OCI-LY7 (cell line): Measurements from ENCODE around the gene LRRC23. TPM values are rescaled to one million over a fixed set of nuclear protein-coding genes. Genes with fewer than 3 reads are reported as not detected.
A peak's percentile ranks its signal among the peaks of the same experiment; 100 is the strongest.

ENCODE experiments used
- BruUV-seq: library from RNA; stranded (reverse); fragments of 400-500 nt; replicated peaks from 2 replicates; lab custom pipeline; 2021; lab: Mats Ljungman, UMichigan
- CTCF ChIA-PET: fragments of 300-600 bp; sonication (Branson Sonifier 250); formaldehyde crosslinking; loops from one replicate; lab custom pipeline; 2022; ENCODE audit warnings: antibody characterized with exemption; ENCODE audit not compliant: unreplicated experiment; lab: Charles Lee
- POLR2A ChIA-PET: fragments of 300-600 bp; sonication (Branson Sonifier 250); formaldehyde crosslinking; loops from one replicate; lab custom pipeline; 2022; ENCODE audit warnings: antibody characterized with exemption; lab: Charles Lee
- DNase-seq: peaks from one replicate; pipeline ENCODE4 v3.0.0-alpha.2; 2015; ENCODE audit warnings: low spot score
- H2AFZ ChIP-seq: fragments of 200-600 bp; sonication (generic), shearing (Covaris generic); 2 replicates; pipeline ENCODE4 v1.6.1; 2014; ENCODE audit warnings: mild to moderate bottlenecking, antibody characterized with exemption, low read length, moderate library complexity
- H3K27ac ChIP-seq: fragments of 200-600 bp; sonication (generic); 2 replicates; pipeline ENCODE4 v1.5.1; 2014; ENCODE audit warnings: mixed run types, low read depth, mild to moderate bottlenecking, moderate library complexity, low read length, inconsistent platforms; ENCODE audit not compliant: poor library complexity, severe bottlenecking
- H3K36me3 ChIP-seq: fragments of 200-600 bp; sonication (generic); 2 replicates; pipeline ENCODE4 v1.6.1; 2014; ENCODE audit warnings: mild to moderate bottlenecking, antibody characterized with exemption, low read length, moderate library complexity, mixed read lengths; ENCODE audit not compliant: insufficient read depth
- H3K4me1 ChIP-seq: fragments of 200-600 bp; sonication (generic); 2 replicates; pipeline ENCODE4 v1.5.1; 2014; ENCODE audit warnings: mild to moderate bottlenecking, low read length; ENCODE audit not compliant: insufficient read depth, poor library complexity, severe bottlenecking
- H3K4me2 ChIP-seq: fragments of 200-600 bp; sonication (generic); 2 replicates; pipeline ENCODE4 v1.6.1; 2014; ENCODE audit warnings: mild to moderate bottlenecking, low read length
- H3K4me3 ChIP-seq: fragments of 200-600 bp; sonication (generic); 2 replicates; pipeline ENCODE4 v1.5.1; 2014; ENCODE audit warnings: mild to moderate bottlenecking, low read depth, low read length; ENCODE audit not compliant: poor library complexity, severe bottlenecking
- H3K79me2 ChIP-seq: fragments of 200-600 bp; sonication (generic); 2 replicates; pipeline ENCODE4 v1.6.1; 2016; ENCODE audit warnings: low read depth, mild to moderate bottlenecking, low read length, moderate library complexity, mixed read lengths; ENCODE audit not compliant: insufficient read depth
- H3K9me2 ChIP-seq: fragments of 200-600 bp; sonication (generic); 2 replicates; pipeline ENCODE4 v1.6.1; 2016; ENCODE audit warnings: mild to moderate bottlenecking, low read length, mixed read lengths; ENCODE audit not compliant: insufficient read depth
- H3K9me3 ChIP-seq: fragments of 200-600 bp; sonication (generic); 2 replicates; pipeline ENCODE4 v1.6.1; 2014; ENCODE audit warnings: mild to moderate bottlenecking, mixed run types, low read length, mixed read lengths
- H4K20me1 ChIP-seq: fragments of 200-600 bp; sonication (generic); 2 replicates; pipeline ENCODE4 v1.6.1; 2014; ENCODE audit warnings: mild to moderate bottlenecking, antibody characterized with exemption, low read length, moderate library complexity, mixed read lengths; ENCODE audit not compliant: insufficient read depth
- EZH2phosphoT487 ChIP-seq: fragments of 200-600 bp; sonication (generic); IDR thresholded peaks from 2 replicates; pipeline ENCODE4 v1.6.1; 2018; ENCODE audit warnings: low read depth, borderline replicate concordance, mild to moderate bottlenecking, mixed run types, antibody characterized with exemption, low read length, moderate library complexity, mixed read lengths
- intact Hi-C: fragments of 100-400 bp; cut with micrococcal nuclease; formaldehyde crosslinking; loops from one replicate; pipeline ENCODE4 v1.10.0; 2022; ENCODE audit not compliant: unreplicated experiment
- total RNA-seq, 2 experiments: library from RNA; depleted of rRNA in 1 of 2; stranded (reverse); fragments of >200 nt in 1 of 2; shearing (Covaris generic) in 1 of 2; gene quantifications; 2 replicates each; pipeline ENCODE4 v1.2.3, GENCODE V29; 2014 to 2022
- TF ChIP-seq, protein P1 (sequence below): fragments of 200-600 bp; sonication (generic); conservative IDR thresholded peaks from 2 replicates; pipeline ENCODE4 v1.5.1; 2014; ENCODE audit warnings: mild to moderate bottlenecking, antibody characterized with exemption, low read length, moderate library complexity, mixed read lengths

Gene LRRC23
- total RNA-seq, 2 experiments from 2014 or later = 17.7 to 19.8 TPM

DNA sequence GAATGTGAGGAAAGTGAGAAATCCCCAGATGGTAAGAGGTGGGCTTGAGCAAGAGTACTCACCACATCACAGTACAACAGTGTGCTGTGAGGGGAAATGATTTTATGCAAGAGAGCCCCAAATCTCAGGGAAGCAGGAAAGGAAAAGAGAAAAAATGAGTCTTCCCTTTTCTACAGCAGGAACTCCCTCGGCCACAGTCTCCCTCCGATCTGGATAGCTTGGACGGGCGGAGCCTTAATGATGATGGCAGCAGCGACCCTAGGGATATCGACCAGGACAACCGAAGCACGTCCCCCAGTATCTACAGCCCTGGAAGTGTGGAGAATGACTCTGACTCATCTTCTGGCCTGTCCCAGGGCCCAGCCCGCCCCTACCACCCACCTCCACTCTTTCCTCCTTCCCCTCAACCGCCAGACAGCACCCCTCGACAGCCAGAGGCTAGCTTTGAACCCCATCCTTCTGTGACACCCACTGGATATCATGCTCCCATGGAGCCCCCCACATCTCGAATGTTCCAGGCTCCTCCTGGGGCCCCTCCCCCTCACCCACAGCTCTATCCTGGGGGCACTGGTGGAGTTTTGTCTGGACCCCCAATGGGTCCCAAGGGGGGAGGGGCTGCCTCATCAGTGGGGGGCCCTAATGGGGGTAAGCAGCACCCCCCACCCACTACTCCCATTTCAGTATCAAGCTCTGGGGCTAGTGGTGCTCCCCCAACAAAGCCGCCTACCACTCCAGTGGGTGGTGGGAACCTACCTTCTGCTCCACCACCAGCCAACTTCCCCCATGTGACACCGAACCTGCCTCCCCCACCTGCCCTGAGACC, 31.0 kb downstream of the LRRC23 start:
- peaks cover 7% of the 10 kb centered on the region; the same call in 1 of the 2 replicates for H3K36me3 ChIP-seq
- peak overlapping the region; percentile 86 for H3K4me2 ChIP-seq
- BruUV-seq = no TSS peak
- H3K9me2 ChIP-seq = no peaks in the 10 kb centered on the region
- ChIA-PET POLR2A (interaction anchor here (0.6 to 1.5 kb wide), 4 partner anchors 8 to 48 kb away, joined by 3 to 4 read pairs (median 3); partner anchors contain the start of genes C12orf57, LRRC23 and RNU7-1), CTCF (no interaction called here)
- no peak for DNase-seq
- H3K4me3 ChIP-seq = peak overlapping the region; percentile 81
- TF ChIP-seq EZH2phosphoT487 = no peak
- TF ChIP-seq, protein P1, sequence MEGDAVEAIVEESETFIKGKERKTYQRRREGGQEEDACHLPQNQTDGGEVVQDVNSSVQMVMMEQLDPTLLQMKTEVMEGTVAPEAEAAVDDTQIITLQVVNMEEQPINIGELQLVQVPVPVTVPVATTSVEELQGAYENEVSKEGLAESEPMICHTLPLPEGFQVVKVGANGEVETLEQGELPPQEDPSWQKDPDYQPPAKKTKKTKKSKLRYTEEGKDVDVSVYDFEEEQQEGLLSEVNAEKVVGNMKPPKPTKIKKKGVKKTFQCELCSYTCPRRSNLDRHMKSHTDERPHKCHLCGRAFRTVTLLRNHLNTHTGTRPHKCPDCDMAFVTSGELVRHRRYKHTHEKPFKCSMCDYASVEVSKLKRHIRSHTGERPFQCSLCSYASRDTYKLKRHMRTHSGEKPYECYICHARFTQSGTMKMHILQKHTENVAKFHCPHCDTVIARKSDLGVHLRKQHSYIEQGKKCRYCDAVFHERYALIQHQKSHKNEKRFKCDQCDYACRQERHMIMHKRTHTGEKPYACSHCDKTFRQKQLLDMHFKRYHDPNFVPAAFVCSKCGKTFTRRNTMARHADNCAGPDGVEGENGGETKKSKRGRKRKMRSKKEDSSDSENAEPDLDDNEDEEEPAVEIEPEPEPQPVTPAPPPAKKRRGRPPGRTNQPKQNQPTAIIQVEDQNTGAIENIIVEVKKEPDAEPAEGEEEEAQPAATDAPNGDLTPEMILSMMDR = no peak
- peaks cover 20% of the 10 kb centered on the region for H3K4me1 ChIP-seq
- no peak overlapping the region for H2AFZ ChIP-seq
- peaks cover 5% of the 10 kb centered on the region; the same call in 1 of the 2 replicates for H3K79me2 ChIP-seq
- no peaks in the 10 kb centered on the region for H4K20me1 ChIP-seq
- H3K9me3 ChIP-seq = no peaks in the 10 kb centered on the region
- intact Hi-C loops = loop anchor here (2.0 to 5.0 kb wide), 3 partner anchors 37 to 63 kb away; partner anchors contain the start of genes EMG1, PHB2 and SPSB2
- no peak overlapping the region for H3K27ac ChIP-seq

- TF ChIP-seq EZH2phosphoT487 = no peak
- TF ChIP-seq, protein P1 = no peak
- peaks cover 7% of the 10 kb centered on the region; the same call in 1 of the 2 replicates for H3K36me3 ChIP-seq
- H2AFZ ChIP-seq = no peak overlapping the region
- no peaks in the 10 kb centered on the region for H4K20me1 ChIP-seq
- H3K27ac ChIP-seq = peak overlapping the region; percentile 87
- peak overlapping the region; percentile 81 for H3K4me3 ChIP-seq
- intact Hi-C loops = loop anchor here (2.0 to 5.0 kb wide), 3 partner anchors 36 to 63 kb away; partner anchors contain the start of genes EMG1, PHB2 and SPSB2
- peak overlapping the region; percentile 86 for H3K4me2 ChIP-seq
- BruUV-seq = no TSS peak
- DNase-seq = no peak
- no peaks in the 10 kb centered on the region for H3K9me2 ChIP-seq
- ChIA-PET CTCF (interaction anchor here (0.6 kb wide), 1 partner anchor 44 kb away, joined by 3 read pairs; no protein-coding TSS in a partner anchor), POLR2A (interaction anchor here (0.6 to 2.2 kb wide), 7 partner anchors 12 to 57 kb away, joined by 3 to 8 read pairs (median 4); partner anchors contain the start of gene LRRC23)
- H3K79me2 ChIP-seq = peaks cover 5% of the 10 kb centered on the region; the same call in 1 of the 2 replicates
- H3K9me3 ChIP-seq = no peaks in the 10 kb centered on the region
- H3K4me1 ChIP-seq = peaks cover 20% of the 10 kb centered on the region
These were observed 31.6 kb downstream of the LRRC23 start for GRCh38 chr12:6936194-6936635.
